GM18505 (cell line): Measurements from ENCODE around the gene ARAP1.

ENCODE experiments used
- ATAC-seq: cut with Tn5 transposase; IDR thresholded peaks from one replicate; pipeline ENCODE4 v1.9.1; 2021; ENCODE audit not compliant: unreplicated experiment
- POLR2A ChIP-seq: IDR thresholded peaks from 4 replicates; pipeline ENCODE4 v1.6.1; 2011; ENCODE audit warnings: borderline replicate concordance; ENCODE audit not compliant: insufficient read depth, insufficient read length; ENCODE audit errors: extremely low read depth

ARAP1 gene

GRCh38 chr11:72724851-72725723, 27.1 kb downstream of the ARAP1 start:
- ATAC-seq = no peak
- TF ChIP-seq POLR2A = no peak

- ATAC-seq = no peak
- no peak for TF ChIP-seq POLR2A
These were observed 28.1 kb downstream of the ARAP1 start for GRCh38 chr11:72724021-72724551.

GRCh38 chr11:72723508-72723907, 28.7 kb downstream of the ARAP1 start:
- ATAC-seq = no peak
- TF ChIP-seq POLR2A = no peak

GRCh38 chr11:72722050-72722748, 30.0 kb downstream of the ARAP1 start:
- peak; percentile 68 for ATAC-seq
- peak; percentile 78 for TF ChIP-seq POLR2A

GRCh38 chr11:72721689-72722049, 30.5 kb downstream of the ARAP1 start:
- ATAC-seq = no peak
- no peak for TF ChIP-seq POLR2A

- ATAC-seq = no peak
- no peak for TF ChIP-seq POLR2A
These were observed 30.9 kb downstream of the ARAP1 start for GRCh38 chr11:72721276-72721675.

- ATAC-seq = no peak
- TF ChIP-seq POLR2A = no peak
These were observed 31.4 kb downstream of the ARAP1 start for GRCh38 chr11:72720784-72721183.

GRCh38 chr11:72720047-72720446, 32.2 kb downstream of the ARAP1 start:
- TF ChIP-seq POLR2A = no peak
- no peak for ATAC-seq

GRCh38 chr11:72719551-72719950, 32.7 kb downstream of the ARAP1 start:
- no peak for TF ChIP-seq POLR2A
- no peak for ATAC-seq

- no peak for ATAC-seq
- no peak for TF ChIP-seq POLR2A
These were observed 33.1 kb downstream of the ARAP1 start for GRCh38 chr11:72719144-72719543.

GRCh38 chr11:72718101-72718501, 34.1 kb downstream of the ARAP1 start:
- no peak for ATAC-seq
- no peak for TF ChIP-seq POLR2A

GRCh38 chr11:72716788-72717435, 35.3 kb downstream of the ARAP1 start:
- ATAC-seq = no peak
- no peak for TF ChIP-seq POLR2A

- ATAC-seq = no peak
- no peak for TF ChIP-seq POLR2A
These were observed 35.9 kb downstream of the ARAP1 start for GRCh38 chr11:72716290-72716689.
